SU-DHL-6 (cell line): ENCODE measurements around the gene USP14.

Experiments used
- H2AFZ ChIP-seq: fragments of 200-600 bp; sonication (generic); 2 replicates; pipeline ENCODE4 v1.6.1; 2014; ENCODE audit warnings: low read depth, mild to moderate bottlenecking, moderate library complexity, mixed read lengths, antibody characterized with exemption, low read length; ENCODE audit not compliant: severe bottlenecking
- H3F3A ChIP-seq: fragments of 200-600 bp; shearing (Covaris generic); 2 replicates; pipeline ENCODE4 v1.6.0; 2016; ENCODE audit warnings: antibody characterized with exemption, mild to moderate bottlenecking; ENCODE audit not compliant: insufficient read depth
- H3K27ac ChIP-seq: fragments of 200-600 bp; sonication (generic); 2 replicates; pipeline ENCODE4 v1.5.1; 2016; ENCODE audit warnings: low read depth, mild to moderate bottlenecking, low read length, moderate library complexity, mixed read lengths
- H3K27me3 ChIP-seq: fragments of 200-600 bp; sonication (generic), shearing (Covaris generic); 2 replicates; pipeline ENCODE4 v1.6.0; 2014; ENCODE audit warnings: mild to moderate bottlenecking, low read length
- H3K36me3 ChIP-seq: fragments of 200-600 bp; sonication (generic); 2 replicates; pipeline ENCODE4 v1.6.1; 2014; ENCODE audit warnings: mild to moderate bottlenecking, low read length, mixed read lengths
- H3K4me2 ChIP-seq: fragments of 300-600, 200-600 bp; shearing (Covaris generic), sonication (generic); 2 replicates; pipeline ENCODE4 v1.6.0; 2014; ENCODE audit warnings: low read length, low read depth, mild to moderate bottlenecking; ENCODE audit not compliant: poor library complexity, severe bottlenecking
- H3K4me3 ChIP-seq: fragments of 200-600 bp; sonication (generic); 2 replicates; pipeline ENCODE4 v1.5.1; 2014; ENCODE audit warnings: antibody characterized with exemption, low read length, mild to moderate bottlenecking, mixed read lengths; ENCODE audit not compliant: insufficient read depth, poor library complexity, severe bottlenecking
- H3K79me2 ChIP-seq: fragments of 200-600 bp; sonication (generic); 2 replicates; pipeline ENCODE4 v1.6.1; 2014; ENCODE audit warnings: mild to moderate bottlenecking, low read length, moderate library complexity; ENCODE audit not compliant: insufficient read depth
- H3K9ac ChIP-seq: fragments of 200-600 bp; sonication (generic); 2 replicates; pipeline ENCODE4 v1.7.0; 2014; ENCODE audit warnings: mild to moderate bottlenecking, low read length
- H3K9me2 ChIP-seq: fragments of 200-600 bp; sonication (generic); replicated peaks from 2 replicates; pipeline ENCODE4 v1.6.1; 2014; ENCODE audit warnings: low read length; ENCODE audit not compliant: insufficient read depth
- H3K9me3 ChIP-seq: fragments of 200-600 bp; sonication (generic); 2 replicates; pipeline ENCODE4 v1.6.1; 2014; ENCODE audit warnings: low read length, mixed read lengths; ENCODE audit not compliant: insufficient read depth
- H4K20me1 ChIP-seq: fragments of 200-600 bp; sonication (generic); 2 replicates; pipeline ENCODE4 v1.6.1; 2014; ENCODE audit warnings: low read depth, mild to moderate bottlenecking, antibody characterized with exemption, low read length, moderate library complexity, mixed read lengths
- CTCF ChIP-seq: fragments of 200-600 bp; sonication (generic); IDR thresholded peaks from one replicate; pipeline ENCODE4 v1.5.1; 2017; ENCODE audit warnings: antibody characterized with exemption, mild to moderate bottlenecking, low read length, moderate library complexity; ENCODE audit not compliant: insufficient read depth, poor library complexity, severe bottlenecking
- EZH2phosphoT487 ChIP-seq: fragments of 200-600 bp; sonication (generic), shearing (Covaris generic); conservative IDR thresholded peaks from 2 replicates; pipeline ENCODE4 v1.6.1; 2018; ENCODE audit warnings: mild to moderate bottlenecking, antibody characterized with exemption, low read length, moderate library complexity, mixed read lengths

USP14 gene

GRCh38 chr18:160831-161570 lies 2.6 kb downstream of the USP14 start:
- H3K9me2 ChIP-seq, result no peaks in the 10 kb centered on the region
- H2AFZ ChIP-seq, result no peak overlapping the region
- no peak overlapping the region for H3K9ac ChIP-seq
- H3K79me2 ChIP-seq, result peaks cover 67% of the 10 kb centered on the region
- H4K20me1 ChIP-seq, result peaks cover 12% of the 10 kb centered on the region; the same call in 1 of the 2 replicates
- H3K9me3 ChIP-seq, result no peaks in the 10 kb centered on the region
- peak overlapping the region; percentile 76 for H3K4me2 ChIP-seq
- H3K36me3 ChIP-seq, result peaks cover 18% of the 10 kb centered on the region; the same call in 1 of the 2 replicates
- TF ChIP-seq EZH2phosphoT487 (no peak), CTCF (no peak)
- H3K27me3 ChIP-seq, result no peaks in the 10 kb centered on the region
- no peak overlapping the region for H3K4me3 ChIP-seq
- no peak overlapping the region for H3K27ac ChIP-seq
- peaks cover 5% of the 10 kb centered on the region; the same call in 1 of the 2 replicates for H3F3A ChIP-seq

- Histone ChIP-seq H2AFZ (no peak overlapping the region), H3K36me3 (peaks cover 5% of the 10 kb centered on the region; the same call in 1 of the 2 replicates), H4K20me1 (no peaks in the 10 kb centered on the region), H3K27me3 (no peaks in the 10 kb centered on the region), H3K9me3 (no peaks in the 10 kb centered on the region), H3K9me2 (no peaks in the 10 kb centered on the region), H3K79me2 (peaks cover 26% of the 10 kb centered on the region), H3F3A (no peaks in the 10 kb centered on the region; the same call in 1 of the 2 replicates), H3K4me3 (no peak overlapping the region), H3K4me2 (no peak overlapping the region), H3K9ac (no peak overlapping the region), H3K27ac (no peak overlapping the region)
- no peak for TF ChIP-seq CTCF
- TF ChIP-seq EZH2phosphoT487, result no peak
Measured at GRCh38 chr18:172361-172760, 14.0 kb downstream of the USP14 start.

- H3K36me3 ChIP-seq, result peaks cover 26% of the 10 kb centered on the region; the same call in 1 of the 2 replicates
- H4K20me1 ChIP-seq, result no peaks in the 10 kb centered on the region
Measured at GRCh38 chr18:179499-179898, 21.1 kb downstream of the USP14 start.

More at GRCh38 chr18:179499-179898, 21.1 kb downstream of the USP14 start:
- Histone ChIP-seq H3K79me2 (peaks cover 44% of the 10 kb centered on the region), H3K27ac (no peak overlapping the region), H3F3A (no peaks in the 10 kb centered on the region; the same call in 1 of the 2 replicates), H3K9ac (no peak overlapping the region), H3K27me3 (no peaks in the 10 kb centered on the region), H2AFZ (no peak overlapping the region), H3K4me3 (no peak overlapping the region), H3K9me3 (no peaks in the 10 kb centered on the region), H3K4me2 (no peak overlapping the region), H3K9me2 (no peaks in the 10 kb centered on the region)
- no peak for TF ChIP-seq EZH2phosphoT487
- TF ChIP-seq CTCF, result no peak
